Psoas muscle (tissue), 8 donors: ENCODE measurements around the gene SCN5A. TPM values are rescaled to one million over a fixed set of nuclear protein-coding genes. Genes with fewer than 3 reads are reported as not detected.

ENCODE experiments used
- ATAC-seq, 4 donors: fragments of 200-7000 bp; cut with Tn5 transposase; one replicate each; pipeline ENCODE4 v1.9.1; 2020; ENCODE audit warnings: moderate library complexity in 3 of 4, mild to moderate bottlenecking in 2 of 4
- DNase-seq, 2 donors: peaks; one replicate each; pipeline ENCODE4 v3.0.0-alpha.2; 2020
- H3K27ac ChIP-seq: fragments of 200-600 bp; one replicate; pipeline ENCODE4 v1.8.0; 2022
- H3K27me3 ChIP-seq, 3 donors: fragments of 200-600 bp in 1 of 3; one replicate each; pipeline versions ENCODE4 v1.6.1 to v1.8.0; 2013 to 2022; ENCODE audit warnings: low read length in 2 of 3, mild to moderate bottlenecking in 2 of 3, moderate library complexity in 1 of 3; ENCODE audit not compliant: insufficient read depth in 3 of 3
- H3K36me3 ChIP-seq, 2 donors: fragments of 200-600 bp in 1 of 2; one replicate each; pipeline versions ENCODE4 v1.6.1 to v1.8.0; 2013 to 2022; ENCODE audit warnings: low read depth in 1 of 2, mild to moderate bottlenecking in 1 of 2, moderate library complexity in 1 of 2; ENCODE audit not compliant: insufficient read depth in 1 of 2
- H3K4me1 ChIP-seq: fragments of 200-600 bp; one replicate; pipeline ENCODE4 v1.8.0; 2022
- H3K4me3 ChIP-seq: fragments of 200-600 bp; one replicate; pipeline ENCODE4 v1.8.0; 2022; ENCODE audit warnings: mild to moderate bottlenecking
- H3K9me3 ChIP-seq: fragments of 200-600 bp; one replicate; pipeline ENCODE4 v1.8.0; 2022
- WGBS, 3 donors: extraction: QIAGEN DNeasy Blood & Tissue Kit; methylation state at CpG; one replicate each; pipeline versions ENCODE4 v1.1.6 to v1.1.7; 2013; 5-methylcytosine and 5-hydroxymethylcytosine counted together
- intact Hi-C, 2 donors: fragments of 100-400 bp; cut with DNase I; formaldehyde crosslinking; loops; one replicate each; pipeline versions ENCODE4 v1.11.0 to v1.14.2; 2022
- polyA plus RNA-seq, 3 donors: library from polyadenylated mRNA; stranded (reverse); fragments of 200-250 nt; gene quantifications; one replicate each; pipeline ENCODE4 v1.2.3, GENCODE V29; 2013
- total RNA-seq, 4 donors: library from RNA; stranded (reverse); fragmentation: NEBNext Ultra II Directional in 2 of 4; extraction: Animal tissue kit (Norgen Biotek cat#: 25700) in 2 of 4; gene quantifications; one replicate each; pipeline versions ENCODE4 v1.2.1 to v1.2.4, GENCODE V29; 2021 to 2023
- TF ChIP-seq, protein P1 (sequence below): fragments of 200-600 bp; IDR thresholded peaks from one replicate; pipeline ENCODE4 v1.8.0; 2022; ENCODE audit warnings: antibody characterized with exemption
- donor health status: healthy with polysubstance abuse.
- donor health status: DM: no; HTN: no; CAD: no; lungs with moderate emphysema.
- donor health status: Bipolar disorder and iron deficiency.
- donor health status: healthy.
- donor health status: DM: yes; HTN: yes; CAD: no.
- donor health status: DM: no; HTN: no; CAD: no.
- donor health status: DM: no; HTN: no; CAD: no.
- donor health status: DM: yes; HTN: yes; CAD: no.

The SCN5A gene
- total and polyA plus RNA-seq, 7 donors = 0.17 to 34.2 (median 5.7) TPM

- Histone ChIP-seq H3K4me1 (no peaks in the 10 kb centered on the region), H3K27ac (no peak overlapping the region), H3K27me3 (no peaks in the 10 kb centered on the region), H3K9me3 (no peaks in the 10 kb centered on the region), H3K36me3 (no peaks in the 10 kb centered on the region), H3K4me3 (no peak overlapping the region)
- TF ChIP-seq, protein P1, sequence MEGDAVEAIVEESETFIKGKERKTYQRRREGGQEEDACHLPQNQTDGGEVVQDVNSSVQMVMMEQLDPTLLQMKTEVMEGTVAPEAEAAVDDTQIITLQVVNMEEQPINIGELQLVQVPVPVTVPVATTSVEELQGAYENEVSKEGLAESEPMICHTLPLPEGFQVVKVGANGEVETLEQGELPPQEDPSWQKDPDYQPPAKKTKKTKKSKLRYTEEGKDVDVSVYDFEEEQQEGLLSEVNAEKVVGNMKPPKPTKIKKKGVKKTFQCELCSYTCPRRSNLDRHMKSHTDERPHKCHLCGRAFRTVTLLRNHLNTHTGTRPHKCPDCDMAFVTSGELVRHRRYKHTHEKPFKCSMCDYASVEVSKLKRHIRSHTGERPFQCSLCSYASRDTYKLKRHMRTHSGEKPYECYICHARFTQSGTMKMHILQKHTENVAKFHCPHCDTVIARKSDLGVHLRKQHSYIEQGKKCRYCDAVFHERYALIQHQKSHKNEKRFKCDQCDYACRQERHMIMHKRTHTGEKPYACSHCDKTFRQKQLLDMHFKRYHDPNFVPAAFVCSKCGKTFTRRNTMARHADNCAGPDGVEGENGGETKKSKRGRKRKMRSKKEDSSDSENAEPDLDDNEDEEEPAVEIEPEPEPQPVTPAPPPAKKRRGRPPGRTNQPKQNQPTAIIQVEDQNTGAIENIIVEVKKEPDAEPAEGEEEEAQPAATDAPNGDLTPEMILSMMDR = no peak
- intact Hi-C loops = no loop called here
- 85 to 87% (median 86%) methylated on average over 14 to 15 of the region's 15 CpGs for WGBS, 3 donors
- ATAC-seq (no peak), DNase-seq (peak in 1 of 2 donors; percentile 38)
These were observed 86.2 kb downstream of the SCN5A start for GRCh38 chr3:38563070-38563885.

DNA sequence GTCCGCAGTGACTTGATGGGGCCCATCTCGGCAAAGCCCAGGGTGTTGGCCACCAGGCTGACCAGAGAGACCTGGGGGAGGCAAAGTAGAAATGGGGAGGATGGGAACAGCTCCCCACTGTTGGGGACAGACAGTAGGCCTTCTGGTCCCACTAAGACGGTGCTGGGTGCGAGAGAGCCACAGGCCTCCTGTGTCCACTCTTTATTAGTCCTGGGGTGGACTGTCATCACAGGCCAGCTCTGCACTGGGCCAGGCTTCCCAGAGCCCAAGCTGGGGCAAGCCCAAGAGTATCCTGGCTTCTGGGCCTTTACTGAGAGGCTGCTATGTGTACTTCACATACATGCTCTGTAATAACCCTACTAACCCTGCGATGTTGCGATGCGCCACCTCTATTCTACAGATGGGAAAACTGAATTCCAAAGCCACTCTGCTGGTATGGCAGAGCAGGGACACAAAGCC, 87.0 kb downstream of the SCN5A start:
- DNase-seq (peak in 1 of 2 donors; percentile 30), ATAC-seq (no peak)
- H3K36me3 ChIP-seq = no peaks in the 10 kb centered on the region

DNA sequence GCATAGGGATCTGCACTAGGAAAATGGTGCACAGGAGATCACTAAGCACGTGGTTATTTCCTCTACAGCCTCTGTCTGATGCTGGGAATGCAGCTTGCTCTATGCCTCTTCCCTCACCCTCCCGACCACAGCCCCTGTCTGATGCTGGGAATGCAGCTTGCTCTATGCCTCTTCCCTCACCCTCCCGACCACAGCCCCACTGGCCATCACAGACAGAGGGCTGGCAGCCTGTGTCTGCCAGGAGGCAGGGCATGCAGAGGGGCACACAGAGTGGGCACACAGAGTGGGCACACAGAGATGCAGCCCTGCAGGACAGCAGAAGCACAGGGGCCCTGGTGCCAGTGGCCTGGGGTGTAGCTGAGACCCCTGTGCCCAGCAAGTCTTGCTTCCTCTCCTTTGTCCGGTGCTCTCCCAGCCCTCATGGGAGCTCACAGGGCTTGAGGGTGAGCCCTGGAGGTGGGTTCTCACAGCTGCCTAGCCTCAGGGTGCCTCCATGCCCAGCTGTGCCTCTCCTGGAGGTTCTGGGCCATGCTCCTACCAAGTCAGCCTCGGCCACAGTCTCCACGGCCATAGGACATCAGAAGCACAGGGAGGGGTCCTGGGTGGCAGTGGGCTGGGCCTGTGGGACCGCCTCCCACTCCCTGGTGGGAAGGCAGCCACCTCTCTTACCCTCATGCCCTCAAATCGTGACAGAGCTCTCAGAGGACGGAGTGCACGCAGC, 87.6 kb downstream of the SCN5A start:
- peak in 1 of 2 donors; percentile 25 for DNase-seq
- 80 to 83% (median 80%) methylated on average over 10 of the region's 10 CpGs for WGBS, 3 donors

More for the DNA sequence above, 87.0 kb downstream of the SCN5A start:
- WGBS, 3 donors = 95 to 98% (median 96%) methylated on average over 7 of the region's 7 CpGs
- intact Hi-C loops = no loop called here
- Histone ChIP-seq H3K9me3 (no peaks in the 10 kb centered on the region), H3K27ac (no peak overlapping the region), H3K4me1 (no peaks in the 10 kb centered on the region), H3K27me3 (no peaks in the 10 kb centered on the region), H3K4me3 (no peak overlapping the region)
- TF ChIP-seq, protein P1 = no peak

DNA sequence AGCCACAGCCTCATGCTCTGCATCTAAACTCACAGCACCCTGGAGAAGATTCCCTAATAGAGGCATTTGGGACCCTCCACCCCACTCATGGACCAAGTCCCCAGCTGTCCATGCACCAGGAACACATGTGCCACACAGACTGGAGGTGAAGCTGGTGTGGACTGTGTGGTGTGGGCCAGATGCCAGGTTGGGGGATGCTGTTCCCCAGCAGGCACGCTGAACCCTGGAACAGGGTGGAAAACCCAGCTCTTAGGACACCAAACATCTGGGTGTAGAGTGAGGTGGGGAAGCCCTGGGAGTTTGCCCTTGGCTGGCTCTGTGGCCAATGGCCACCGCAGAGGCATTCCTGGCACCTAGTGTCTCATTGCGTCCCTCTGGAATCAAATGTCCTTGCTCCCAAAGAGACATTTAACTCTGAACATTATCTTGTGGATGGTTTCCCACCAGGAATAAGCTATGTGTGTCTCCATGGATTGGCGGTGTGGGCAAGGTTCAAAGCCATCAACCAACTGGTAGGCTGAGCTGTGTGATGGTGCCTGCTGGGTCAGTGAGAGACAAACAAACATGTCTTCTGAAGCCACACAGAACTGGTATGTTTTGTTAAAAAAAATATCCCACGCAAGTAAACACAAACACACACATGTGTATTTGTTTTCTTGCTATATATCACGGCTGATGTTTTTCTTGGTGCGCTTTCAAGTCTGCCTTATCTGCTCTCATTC, 88.3 kb downstream of the SCN5A start:
- intact Hi-C loops = no loop called here
- Histone ChIP-seq H3K36me3 (no peaks in the 10 kb centered on the region), H3K4me3 (no peak overlapping the region), H3K4me1 (no peaks in the 10 kb centered on the region), H3K27me3 (no peaks in the 10 kb centered on the region), H3K27ac (no peak overlapping the region), H3K9me3 (no peaks in the 10 kb centered on the region)
- TF ChIP-seq, protein P1 = no peak
- ATAC-seq (peak in 2 of 4 donors; percentile 13 to 61), DNase-seq (peak in 1 of 2 donors; percentile 22)
- 68 to 73% (median 72%) methylated on average over 7 of the region's 7 CpGs for whole genome bisulfite sequencing, 3 donors

More for the DNA sequence above, 87.6 kb downstream of the SCN5A start:
- Histone ChIP-seq H3K9me3 (no peaks in the 10 kb centered on the region), H3K4me3 (no peak overlapping the region), H3K27me3 (no peaks in the 10 kb centered on the region), H3K36me3 (no peaks in the 10 kb centered on the region), H3K27ac (no peak overlapping the region), H3K4me1 (no peaks in the 10 kb centered on the region)
- intact Hi-C loops = no loop called here
- TF ChIP-seq, protein P1 = no peak
- ATAC-seq = no peak
